H1 (cell line): ENCODE results near the gene PMEPA1. TPM values are rescaled to one million over a fixed set of nuclear protein-coding genes. Genes with fewer than 3 reads are reported as not detected.

Experiments
- RXRA ChIP-seq: IDR thresholded peaks from 2 replicates; pipeline ENCODE4 v1.6.1; 2011; ENCODE audit warnings: low read depth, mild to moderate bottlenecking, low read length, moderate library complexity; ENCODE audit not compliant: insufficient read depth
- polyA plus RNA-seq, 7 experiments: library from polyadenylated mRNA; depleted of rRNA in 3 of 7; stranded (reverse) in 5 of 7; unstranded in 2 of 7; fragments of >200 nt in 5 of 7; fragments of 200-250 nt in 2 of 7; gene quantifications; 1 replicate in 5 of 7; 2 replicates in 1 of 7; 4 replicates in 1 of 7; pipeline versions ENCODE4 v1.2.1 to v1.2.3, GENCODE V29; 2011 to 2013; ENCODE audit warnings: missing spikeins in 2 of 7, mixed read lengths in 2 of 7
- total RNA-seq: library from RNA; stranded (reverse); fragmentation: NEBNext Ultra II Directional; extraction: Animal tissue kit (Norgen Biotek cat#: 25700); gene quantifications from 2 replicates; pipeline ENCODE4 v1.2.1, GENCODE V29; 2021
- TF ChIP-seq, protein P1 (sequence below): fragments of 300-600 bp; sonication (generic); IDR thresholded peaks from 2 replicates; pipeline ENCODE4 v1.7.1; 2012; ENCODE audit warnings: low read length, moderate library complexity, mild to moderate bottlenecking, inconsistent platforms; ENCODE audit not compliant: insufficient replicate concordance

The PMEPA1 gene
- total and polyA plus RNA-seq, 2 of the 8 experiments (the other 6 are each of a cell fraction or from before 2014, with no cell fraction given): 12.7 to 20.5 TPM

DNA sequence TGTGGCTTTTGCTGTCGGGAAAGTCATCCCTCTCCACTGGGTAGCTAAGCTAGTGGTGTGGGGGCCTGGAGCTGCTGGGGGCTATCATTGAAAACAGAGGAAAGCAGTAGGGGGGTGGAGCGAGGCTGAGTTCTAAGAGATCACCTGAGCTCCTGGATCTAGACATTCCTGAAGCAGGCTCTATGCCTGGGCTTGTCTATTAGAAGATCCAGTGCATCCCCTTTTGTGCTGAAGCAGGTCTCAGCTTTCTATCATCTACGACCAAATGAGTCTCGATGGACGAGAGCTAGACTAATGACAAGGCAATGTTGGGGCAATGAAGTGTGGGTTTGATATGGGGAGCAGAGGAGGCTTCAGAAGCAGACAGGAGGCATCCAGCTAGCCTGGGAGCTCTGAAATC is 108.1 kb downstream of the PMEPA1 start (continued):
- TF ChIP-seq RXRA: no peak
- TF ChIP-seq, protein P1, sequence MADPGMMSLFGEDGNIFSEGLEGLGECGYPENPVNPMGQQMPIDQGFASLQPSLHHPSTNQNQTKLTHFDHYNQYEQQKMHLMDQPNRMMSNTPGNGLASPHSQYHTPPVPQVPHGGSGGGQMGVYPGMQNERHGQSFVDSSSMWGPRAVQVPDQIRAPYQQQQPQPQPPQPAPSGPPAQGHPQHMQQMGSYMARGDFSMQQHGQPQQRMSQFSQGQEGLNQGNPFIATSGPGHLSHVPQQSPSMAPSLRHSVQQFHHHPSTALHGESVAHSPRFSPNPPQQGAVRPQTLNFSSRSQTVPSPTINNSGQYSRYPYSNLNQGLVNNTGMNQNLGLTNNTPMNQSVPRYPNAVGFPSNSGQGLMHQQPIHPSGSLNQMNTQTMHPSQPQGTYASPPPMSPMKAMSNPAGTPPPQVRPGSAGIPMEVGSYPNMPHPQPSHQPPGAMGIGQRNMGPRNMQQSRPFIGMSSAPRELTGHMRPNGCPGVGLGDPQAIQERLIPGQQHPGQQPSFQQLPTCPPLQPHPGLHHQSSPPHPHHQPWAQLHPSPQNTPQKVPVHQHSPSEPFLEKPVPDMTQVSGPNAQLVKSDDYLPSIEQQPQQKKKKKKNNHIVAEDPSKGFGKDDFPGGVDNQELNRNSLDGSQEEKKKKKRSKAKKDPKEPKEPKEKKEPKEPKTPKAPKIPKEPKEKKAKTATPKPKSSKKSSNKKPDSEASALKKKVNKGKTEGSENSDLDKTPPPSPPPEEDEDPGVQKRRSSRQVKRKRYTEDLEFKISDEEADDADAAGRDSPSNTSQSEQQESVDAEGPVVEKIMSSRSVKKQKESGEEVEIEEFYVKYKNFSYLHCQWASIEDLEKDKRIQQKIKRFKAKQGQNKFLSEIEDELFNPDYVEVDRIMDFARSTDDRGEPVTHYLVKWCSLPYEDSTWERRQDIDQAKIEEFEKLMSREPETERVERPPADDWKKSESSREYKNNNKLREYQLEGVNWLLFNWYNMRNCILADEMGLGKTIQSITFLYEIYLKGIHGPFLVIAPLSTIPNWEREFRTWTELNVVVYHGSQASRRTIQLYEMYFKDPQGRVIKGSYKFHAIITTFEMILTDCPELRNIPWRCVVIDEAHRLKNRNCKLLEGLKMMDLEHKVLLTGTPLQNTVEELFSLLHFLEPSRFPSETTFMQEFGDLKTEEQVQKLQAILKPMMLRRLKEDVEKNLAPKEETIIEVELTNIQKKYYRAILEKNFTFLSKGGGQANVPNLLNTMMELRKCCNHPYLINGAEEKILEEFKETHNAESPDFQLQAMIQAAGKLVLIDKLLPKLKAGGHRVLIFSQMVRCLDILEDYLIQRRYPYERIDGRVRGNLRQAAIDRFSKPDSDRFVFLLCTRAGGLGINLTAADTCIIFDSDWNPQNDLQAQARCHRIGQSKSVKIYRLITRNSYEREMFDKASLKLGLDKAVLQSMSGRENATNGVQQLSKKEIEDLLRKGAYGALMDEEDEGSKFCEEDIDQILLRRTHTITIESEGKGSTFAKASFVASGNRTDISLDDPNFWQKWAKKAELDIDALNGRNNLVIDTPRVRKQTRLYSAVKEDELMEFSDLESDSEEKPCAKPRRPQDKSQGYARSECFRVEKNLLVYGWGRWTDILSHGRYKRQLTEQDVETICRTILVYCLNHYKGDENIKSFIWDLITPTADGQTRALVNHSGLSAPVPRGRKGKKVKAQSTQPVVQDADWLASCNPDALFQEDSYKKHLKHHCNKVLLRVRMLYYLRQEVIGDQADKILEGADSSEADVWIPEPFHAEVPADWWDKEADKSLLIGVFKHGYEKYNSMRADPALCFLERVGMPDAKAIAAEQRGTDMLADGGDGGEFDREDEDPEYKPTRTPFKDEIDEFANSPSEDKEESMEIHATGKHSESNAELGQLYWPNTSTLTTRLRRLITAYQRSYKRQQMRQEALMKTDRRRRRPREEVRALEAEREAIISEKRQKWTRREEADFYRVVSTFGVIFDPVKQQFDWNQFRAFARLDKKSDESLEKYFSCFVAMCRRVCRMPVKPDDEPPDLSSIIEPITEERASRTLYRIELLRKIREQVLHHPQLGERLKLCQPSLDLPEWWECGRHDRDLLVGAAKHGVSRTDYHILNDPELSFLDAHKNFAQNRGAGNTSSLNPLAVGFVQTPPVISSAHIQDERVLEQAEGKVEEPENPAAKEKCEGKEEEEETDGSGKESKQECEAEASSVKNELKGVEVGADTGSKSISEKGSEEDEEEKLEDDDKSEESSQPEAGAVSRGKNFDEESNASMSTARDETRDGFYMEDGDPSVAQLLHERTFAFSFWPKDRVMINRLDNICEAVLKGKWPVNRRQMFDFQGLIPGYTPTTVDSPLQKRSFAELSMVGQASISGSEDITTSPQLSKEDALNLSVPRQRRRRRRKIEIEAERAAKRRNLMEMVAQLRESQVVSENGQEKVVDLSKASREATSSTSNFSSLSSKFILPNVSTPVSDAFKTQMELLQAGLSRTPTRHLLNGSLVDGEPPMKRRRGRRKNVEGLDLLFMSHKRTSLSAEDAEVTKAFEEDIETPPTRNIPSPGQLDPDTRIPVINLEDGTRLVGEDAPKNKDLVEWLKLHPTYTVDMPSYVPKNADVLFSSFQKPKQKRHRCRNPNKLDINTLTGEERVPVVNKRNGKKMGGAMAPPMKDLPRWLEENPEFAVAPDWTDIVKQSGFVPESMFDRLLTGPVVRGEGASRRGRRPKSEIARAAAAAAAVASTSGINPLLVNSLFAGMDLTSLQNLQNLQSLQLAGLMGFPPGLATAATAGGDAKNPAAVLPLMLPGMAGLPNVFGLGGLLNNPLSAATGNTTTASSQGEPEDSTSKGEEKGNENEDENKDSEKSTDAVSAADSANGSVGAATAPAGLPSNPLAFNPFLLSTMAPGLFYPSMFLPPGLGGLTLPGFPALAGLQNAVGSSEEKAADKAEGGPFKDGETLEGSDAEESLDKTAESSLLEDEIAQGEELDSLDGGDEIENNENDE: no peak
